H9 (cell line): ENCODE measurements around the gene XPNPEP2. TPM values are rescaled to one million over a fixed set of nuclear protein-coding genes. Genes with fewer than 3 reads are reported as not detected.

Experiments used
- DNase-seq: peaks from one replicate; pipeline ENCODE4 v3.0.0-alpha.2; 2017
- H2AFZ ChIP-seq: one replicate; pipeline ENCODE4 v1.6.1; 2013; ENCODE audit warnings: mild to moderate bottlenecking, low read length, control low read depth, moderate library complexity
- H2AK5ac ChIP-seq: 2 replicates; pipeline ENCODE4 v1.6.1; 2013; ENCODE audit warnings: low read length, control low read depth, mixed read lengths; ENCODE audit not compliant: insufficient read length
- H2BK120ac ChIP-seq: one replicate; pipeline ENCODE4 v1.6.1; 2013; ENCODE audit warnings: low read depth, mild to moderate bottlenecking, low read length, control low read depth, inconsistent platforms; ENCODE audit not compliant: poor library complexity, severe bottlenecking
- H2BK12ac ChIP-seq: 2 replicates; pipeline ENCODE4 v1.6.1; 2013; ENCODE audit warnings: low read length, control low read depth, mixed read lengths, low read depth; ENCODE audit not compliant: insufficient read length
- H2BK15ac ChIP-seq: 2 replicates; pipeline ENCODE4 v1.6.1; 2013; ENCODE audit warnings: low read depth, low read length, control low read depth
- H2BK20ac ChIP-seq: one replicate; pipeline ENCODE4 v1.6.1; 2013; ENCODE audit warnings: low read depth, mild to moderate bottlenecking, low read length, control low read depth, inconsistent platforms; ENCODE audit not compliant: poor library complexity, severe bottlenecking
- H2BK5ac ChIP-seq: 2 replicates; pipeline ENCODE4 v1.6.1; 2013; ENCODE audit warnings: low read length, control low read depth, mixed read lengths; ENCODE audit not compliant: insufficient read length
- H3K14ac ChIP-seq: 2 replicates; pipeline ENCODE4 v1.6.1; 2013; ENCODE audit warnings: low read length, control low read depth; ENCODE audit not compliant: insufficient read depth
- H3K18ac ChIP-seq: 2 replicates; pipeline ENCODE4 v1.6.1; 2013; ENCODE audit warnings: low read depth, mild to moderate bottlenecking, mixed read lengths, low read length, control low read depth; ENCODE audit not compliant: insufficient read length
- H3K23ac ChIP-seq: 2 replicates; pipeline ENCODE4 v1.6.1; 2013; ENCODE audit warnings: low read length, control low read depth, mixed read lengths, low read depth; ENCODE audit not compliant: insufficient read length
- H3K23me2 ChIP-seq: 2 replicates; pipeline ENCODE4 v1.6.1; 2013; ENCODE audit warnings: low read depth, mild to moderate bottlenecking, mixed read lengths, low read length, control low read depth; ENCODE audit not compliant: insufficient read length, poor library complexity, severe bottlenecking
- H3K27ac ChIP-seq: 2 replicates; pipeline ENCODE4 v1.5.1; 2013; ENCODE audit warnings: low read length, control low read depth, mixed read lengths, low read depth; ENCODE audit not compliant: insufficient read length
- H3K27me3 ChIP-seq: 2 replicates; pipeline ENCODE4 v1.6.1; 2013; ENCODE audit warnings: low read length, control low read depth, inconsistent platforms; ENCODE audit not compliant: insufficient read depth
- H3K4ac ChIP-seq: 2 replicates; pipeline ENCODE4 v1.6.1; 2013; ENCODE audit warnings: low read depth, mild to moderate bottlenecking, control low read depth, inconsistent platforms, low read length, moderate library complexity
- H3K4me1 ChIP-seq: 2 replicates; pipeline ENCODE4 v1.6.1; 2013; ENCODE audit warnings: low read length, control low read depth, inconsistent platforms; ENCODE audit not compliant: insufficient read depth
- H3K4me2 ChIP-seq: 2 replicates; pipeline ENCODE4 v1.6.1; 2013; ENCODE audit warnings: low read length, control low read depth, mixed read lengths; ENCODE audit not compliant: insufficient read length, insufficient read depth
- H3K56ac ChIP-seq: 2 replicates; pipeline ENCODE4 v1.6.1; 2013; ENCODE audit warnings: low read depth, mild to moderate bottlenecking, mixed read lengths, low read length, control low read depth; ENCODE audit not compliant: insufficient read length
- H3K79me1 ChIP-seq: 2 replicates; pipeline ENCODE4 v1.6.1; 2013; ENCODE audit warnings: low read depth, mild to moderate bottlenecking, moderate library complexity, low read length, control low read depth, inconsistent platforms; ENCODE audit not compliant: insufficient read depth, poor library complexity, severe bottlenecking
- H3K79me2 ChIP-seq: 2 replicates; pipeline ENCODE4 v1.6.1; 2013; ENCODE audit warnings: low read length, control low read depth, inconsistent platforms; ENCODE audit not compliant: insufficient read depth
- H3K9ac ChIP-seq: 2 replicates; pipeline ENCODE4 v1.6.1; 2013; ENCODE audit warnings: low read length, control low read depth, mixed read lengths; ENCODE audit not compliant: insufficient read length; ENCODE audit errors: extremely low read depth
- H3K9me3 ChIP-seq: one replicate; pipeline ENCODE4 v1.6.1; 2013; ENCODE audit warnings: low read depth, low read length, inconsistent platforms; ENCODE audit not compliant: control insufficient read depth
- H3T11ph ChIP-seq: one replicate; pipeline ENCODE4 v1.6.1; 2013; ENCODE audit warnings: mild to moderate bottlenecking, low read length, control low read depth, inconsistent platforms
- H4K20me1 ChIP-seq: one replicate; pipeline ENCODE4 v1.6.1; 2013; ENCODE audit not compliant: control insufficient read depth, insufficient read length, insufficient read depth
- H4K5ac ChIP-seq: 2 replicates; pipeline ENCODE4 v1.6.1; 2013; ENCODE audit warnings: low read depth, mild to moderate bottlenecking, mixed read lengths, low read length, control low read depth; ENCODE audit not compliant: insufficient read length
- H4K8ac ChIP-seq: replicated peaks from 2 replicates; pipeline ENCODE4 v1.6.1; 2013; ENCODE audit warnings: low read length, control low read depth, mixed read lengths, low read depth; ENCODE audit not compliant: insufficient read length
- H4K91ac ChIP-seq: 2 replicates; pipeline ENCODE4 v1.6.1; 2013; ENCODE audit warnings: low read depth, mild to moderate bottlenecking, moderate library complexity, mixed read lengths, low read length, control low read depth; ENCODE audit not compliant: insufficient read length
- H3K27ac Mint-ChIP-seq, 3 experiments: 2 replicates in 2 of 3; 3 replicates in 1 of 3; pipeline ENCODE4 v1.8.0; 2020 to 2021; ENCODE audit warnings: mixed read lengths in 3 of 3, mild to moderate bottlenecking in 1 of 3, moderate library complexity in 1 of 3
- H3K27me3 Mint-ChIP-seq: 2 replicates; pipeline ENCODE4 v1.8.0; 2021; ENCODE audit warnings: low read depth, mild to moderate bottlenecking, moderate library complexity, mixed read lengths
- H3K36me3 Mint-ChIP-seq, 3 experiments: 2 replicates in 2 of 3; 3 replicates in 1 of 3; pipeline ENCODE4 v1.8.0; 2020 to 2021; ENCODE audit warnings: low read depth in 3 of 3, mixed read lengths in 3 of 3; ENCODE audit not compliant: insufficient read depth in 1 of 3
- H3K4me1 Mint-ChIP-seq, 2 experiments: 2 replicates each; pipeline ENCODE4 v1.8.0; 2020; ENCODE audit warnings: mixed read lengths in 2 of 2
- H3K4me3 Mint-ChIP-seq, 2 experiments: 2 replicates in 1 of 2; 3 replicates in 1 of 2; pipeline ENCODE4 v1.8.0; 2020 to 2021; ENCODE audit warnings: mild to moderate bottlenecking in 2 of 2, mixed read lengths in 2 of 2, moderate library complexity in 1 of 2
- H3K9me3 Mint-ChIP-seq, 2 experiments: 2 replicates in 1 of 2; 3 replicates in 1 of 2; pipeline ENCODE4 v1.8.0; 2020; ENCODE audit warnings: mild to moderate bottlenecking in 2 of 2, mixed read lengths in 2 of 2, moderate library complexity in 1 of 2
- CTCF ChIP-seq: fragments of 200-600 bp; sonication (generic); conservative IDR thresholded peaks from 3 replicates; pipeline ENCODE4 v1.8.0; 2021; ENCODE audit warnings: antibody characterized with exemption, mild to moderate bottlenecking
- WGBS: extraction: QIAGEN DNeasy Blood & Tissue Kit; methylation state at CpG from one replicate; pipeline ENCODE4 v1.1.7; 2013; ENCODE audit warnings: missing lambda C conversion rate, low lambda C conversion rate, mixed read lengths; ENCODE audit not compliant: insufficient read length; ENCODE audit errors: extremely low coverage; 5-methylcytosine and 5-hydroxymethylcytosine counted together
- total RNA-seq: library from RNA; stranded (reverse); gene quantifications from 2 replicates; pipeline ENCODE4 v1.2.1, GENCODE V29; 2021

XPNPEP2 gene
- total RNA-seq, 1 experiment from 2014 or later: 0.11 TPM

- Mint-ChIP-seq H3K4me3 (no peak overlapping the region), H3K36me3 (peaks cover 0 to 6% (median 0%) of the 10 kb centered on the region in 3 experiments; a peak in 1 of 7 replicates), H3K4me1 (no peaks in the 10 kb centered on the region), H3K27me3 (peaks cover 4% of the 10 kb centered on the region), H3K27ac (no peak overlapping the region), H3K9me3 (peaks cover 0 to 63% of the 10 kb centered on the region in 2 experiments; a peak in 2 of 5 replicates)
- no peak for TF ChIP-seq CTCF
- Histone ChIP-seq H4K5ac (no peak overlapping the region), H3K4me1 (no peaks in the 10 kb centered on the region), H3K4ac (no peak overlapping the region), H3K14ac (no peak overlapping the region), H3T11ph (no peak overlapping the region), H2BK15ac (no peak overlapping the region), H2BK20ac (no peak overlapping the region), H3K18ac (no peak overlapping the region), H3K27me3 (no peaks in the 10 kb centered on the region), H3K4me2 (no peak overlapping the region), H2BK120ac (no peak overlapping the region), H3K79me1 (no peaks in the 10 kb centered on the region), H4K8ac (no peak overlapping the region), H4K91ac (no peak overlapping the region), H3K79me2 (no peaks in the 10 kb centered on the region), H2BK5ac (no peak overlapping the region), H3K23me2 (no peaks in the 10 kb centered on the region), H2AK5ac (no peak overlapping the region), H4K20me1 (no peaks in the 10 kb centered on the region), H2AFZ (no peak overlapping the region), H2BK12ac (no peak overlapping the region), H3K9me3 (no peaks in the 10 kb centered on the region), H3K23ac (no peak overlapping the region), H3K9ac (no peak overlapping the region), H3K56ac (no peak overlapping the region), H3K27ac (no peak overlapping the region)
- no CpG with 5 or more reads among the region's 6 CpGs for WGBS
- no peak for DNase-seq
Observed at GRCh38 chrX:129788527-129788926, 49.7 kb downstream of the XPNPEP2 start.
